Posterior vena cava (tissue), 2 donors: ENCODE results near the gene EXOC1. TPM values are rescaled to one million over a fixed set of nuclear protein-coding genes. Genes with fewer than 3 reads are reported as not detected.

Source experiments
- DNase-seq: peaks from one replicate; pipeline ENCODE4 v3.0.0-alpha.2; 2020; ENCODE audit warnings: low spot score
- intact Hi-C, 2 donors: fragments of 100-400 bp; cut with DNase I; formaldehyde crosslinking; loops; one replicate each; pipeline versions ENCODE4 v1.14.1 to v1.14.2; 2022 to 2023
- total RNA-seq, 2 donors: library from RNA; stranded (reverse); fragmentation: NEBNext Ultra II Directional; extraction: Animal tissue kit (Norgen Biotek cat#: 25700); gene quantifications; one replicate each; pipeline ENCODE4 v1.2.1, GENCODE V29; 2021
- donor health status: DM: yes; HTN: yes; CAD: no.
- donor health status: DM: yes; HTN: yes; CAD: no.

Gene EXOC1
- total RNA-seq, 2 donors from 2014 or later, result 33.4 to 34.3 TPM

- intact Hi-C loops, result loop anchor here in 1 of 2 donors (5.0 kb wide), 1 partner anchor 452 kb away; the partner anchor contains the start of gene TMEM165
- DNase-seq, result no peak
Measured at GRCh38 chr4:55849724-55850123, 3.7 kb upstream of the EXOC1 start.

GRCh38 chr4:55851885-55852284 is 1.6 kb upstream of the EXOC1 start:
- DNase-seq, result no peak
- intact Hi-C loops, result loop anchor here in 1 of 2 donors (5.0 kb wide), 1 partner anchor 455 kb away; the partner anchor contains the start of gene TMEM165

- DNase-seq, result no peak
- intact Hi-C loops, result loop anchor here in 1 of 2 donors (5.0 kb wide), 1 partner anchor 457 kb away; the partner anchor contains the start of gene TMEM165
Measured at GRCh38 chr4:55854129-55854528, 681 bp downstream of the EXOC1 start.

- intact Hi-C loops, result no loop called here
- DNase-seq, result no peak
Measured at GRCh38 chr4:55857586-55857985, 4.1 kb downstream of the EXOC1 start.

GRCh38 chr4:55859711-55860110 is 6.3 kb downstream of the EXOC1 start:
- intact Hi-C loops, result loop anchor here in 1 of 2 donors (10.0 kb wide), 1 partner anchor 515 kb away; the partner anchor contains the start of gene SRD5A3
- DNase-seq, result no peak

- intact Hi-C loops, result loop anchor here in 1 of 2 donors (10.0 kb wide), 1 partner anchor 520 kb away; the partner anchor contains the start of gene SRD5A3
- DNase-seq, result no peak
Measured at GRCh38 chr4:55864577-55865223, 11.3 kb downstream of the EXOC1 start.

- DNase-seq, result no peak
- intact Hi-C loops, result loop anchor here in 1 of 2 donors (10.0 kb wide), 1 partner anchor 521 kb away; the partner anchor contains the start of gene SRD5A3
Measured at GRCh38 chr4:55865228-55865806, 11.9 kb downstream of the EXOC1 start.

- no peak for DNase-seq
- intact Hi-C loops, result loop anchor here in 1 of 2 donors (10.0 kb wide), 1 partner anchor 522 kb away; the partner anchor contains the start of gene SRD5A3
Measured at GRCh38 chr4:55866290-55866907, 13.0 kb downstream of the EXOC1 start.

- intact Hi-C loops, result loop anchor here in 1 of 2 donors (10.0 kb wide), 1 partner anchor 522 kb away; the partner anchor contains the start of gene SRD5A3
- DNase-seq, result no peak
Measured at GRCh38 chr4:55866973-55867574, 13.6 kb downstream of the EXOC1 start.

GRCh38 chr4:55868581-55869090 is 15.2 kb downstream of the EXOC1 start:
- DNase-seq, result no peak
- intact Hi-C loops, result loop anchor here in 1 of 2 donors (10.0 kb wide), 1 partner anchor 524 kb away; the partner anchor contains the start of gene SRD5A3

GRCh38 chr4:55871299-55871800 is 17.9 kb downstream of the EXOC1 start:
- intact Hi-C loops, result no loop called here
- no peak for DNase-seq

GRCh38 chr4:55874831-55875230 is 21.4 kb downstream of the EXOC1 start:
- intact Hi-C loops, result no loop called here
- DNase-seq, result no peak

GRCh38 chr4:55876387-55876786 is 22.9 kb downstream of the EXOC1 start:
- intact Hi-C loops, result no loop called here
- DNase-seq, result no peak

- no peak for DNase-seq
- intact Hi-C loops, result no loop called here
Measured at GRCh38 chr4:55879224-55879623, 25.8 kb downstream of the EXOC1 start.

GRCh38 chr4:55880652-55881280 is 27.3 kb downstream of the EXOC1 start:
- DNase-seq, result no peak
- intact Hi-C loops, result no loop called here

GRCh38 chr4:55884093-55884850 is 30.8 kb downstream of the EXOC1 start:
- no peak for DNase-seq
- intact Hi-C loops, result no loop called here

- no peak for DNase-seq
- intact Hi-C loops, result no loop called here
Measured at GRCh38 chr4:55884851-55885219, 31.4 kb downstream of the EXOC1 start.

GRCh38 chr4:55887594-55887993 is 34.1 kb downstream of the EXOC1 start:
- no peak for DNase-seq
- intact Hi-C loops, result no loop called here
